ENCODE results near the gene THRA.

DNA sequence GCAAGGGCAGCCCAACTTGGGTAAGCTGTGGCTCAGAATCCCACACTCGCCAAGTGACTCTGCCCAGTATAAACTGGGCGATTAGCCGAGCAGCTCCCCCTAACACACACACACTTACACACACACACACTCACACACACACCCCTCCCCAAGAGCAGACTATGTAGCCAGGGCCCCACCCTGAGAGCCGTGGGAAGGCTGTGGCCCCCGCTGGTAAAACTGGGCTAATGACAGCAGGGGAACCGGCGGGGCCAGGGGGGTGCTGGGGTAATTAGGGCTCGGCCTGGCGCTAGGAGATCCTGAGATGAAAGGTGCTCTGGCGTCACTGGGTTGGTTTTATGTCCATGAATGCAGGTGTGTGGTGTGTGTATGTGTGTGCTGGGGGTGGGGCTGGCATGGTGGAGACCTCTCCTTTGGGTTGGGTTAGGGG is 1.1 kb upstream of the THRA start:
- no peak for TF ChIP-seq TCF7 (IDR thresholded peaks at IDR 0.05; ENCODE audit: borderline replicate concordance)
- TF ChIP-seq, protein P1, sequence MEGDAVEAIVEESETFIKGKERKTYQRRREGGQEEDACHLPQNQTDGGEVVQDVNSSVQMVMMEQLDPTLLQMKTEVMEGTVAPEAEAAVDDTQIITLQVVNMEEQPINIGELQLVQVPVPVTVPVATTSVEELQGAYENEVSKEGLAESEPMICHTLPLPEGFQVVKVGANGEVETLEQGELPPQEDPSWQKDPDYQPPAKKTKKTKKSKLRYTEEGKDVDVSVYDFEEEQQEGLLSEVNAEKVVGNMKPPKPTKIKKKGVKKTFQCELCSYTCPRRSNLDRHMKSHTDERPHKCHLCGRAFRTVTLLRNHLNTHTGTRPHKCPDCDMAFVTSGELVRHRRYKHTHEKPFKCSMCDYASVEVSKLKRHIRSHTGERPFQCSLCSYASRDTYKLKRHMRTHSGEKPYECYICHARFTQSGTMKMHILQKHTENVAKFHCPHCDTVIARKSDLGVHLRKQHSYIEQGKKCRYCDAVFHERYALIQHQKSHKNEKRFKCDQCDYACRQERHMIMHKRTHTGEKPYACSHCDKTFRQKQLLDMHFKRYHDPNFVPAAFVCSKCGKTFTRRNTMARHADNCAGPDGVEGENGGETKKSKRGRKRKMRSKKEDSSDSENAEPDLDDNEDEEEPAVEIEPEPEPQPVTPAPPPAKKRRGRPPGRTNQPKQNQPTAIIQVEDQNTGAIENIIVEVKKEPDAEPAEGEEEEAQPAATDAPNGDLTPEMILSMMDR (IDR thresholded peaks at IDR 0.05 in 2 of 3, conservative IDR thresholded peaks at IDR 0.05 in 1 of 3; ENCODE audit: insufficient read depth in 2 of 3, low read depth in 1 of 3, low read length in 3 of 3) = no peak
- TF ChIP-seq, protein P2, sequence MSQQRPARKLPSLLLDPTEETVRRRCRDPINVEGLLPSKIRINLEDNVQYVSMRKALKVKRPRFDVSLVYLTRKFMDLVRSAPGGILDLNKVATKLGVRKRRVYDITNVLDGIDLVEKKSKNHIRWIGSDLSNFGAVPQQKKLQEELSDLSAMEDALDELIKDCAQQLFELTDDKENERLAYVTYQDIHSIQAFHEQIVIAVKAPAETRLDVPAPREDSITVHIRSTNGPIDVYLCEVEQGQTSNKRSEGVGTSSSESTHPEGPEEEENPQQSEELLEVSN (IDR thresholded peaks at IDR 0.05; ENCODE audit: borderline replicate concordance in 1 of 2, extremely low read depth in 1 of 2, insufficient read depth in 1 of 2, insufficient read length in 1 of 2, low read depth in 1 of 2, low read length in 1 of 2, poor library complexity in 1 of 2, severe bottlenecking in 1 of 2) = no peak
- TF ChIP-seq BRF1 (IDR thresholded peaks at IDR 0.05; ENCODE audit: borderline replicate concordance, extremely low read depth, insufficient read length) = no peak
- TF ChIP-seq BRCA1 (IDR thresholded peaks at IDR 0.05) = no peak
- TF ChIP-seq BRCA1 (CRISPR knock-in tag; IDR thresholded peaks at IDR 0.05) = no peak
- TF ChIP-seq RAD21 (CRISPR knock-in tag; conservative IDR thresholded peaks at IDR 0.05 in 1 of 2, IDR thresholded peaks at IDR 0.05 in 1 of 2) = no peak
- no peak for TF ChIP-seq CEBPB (tag; IDR thresholded peaks at IDR 0.05)
- no peak for TF ChIP-seq POLR2AphosphoS5 (IDR thresholded peaks at IDR 0.05; ENCODE audit: control insufficient read depth, insufficient read depth, low read depth, low read length)

Data from K562 (cell line).